ENCODE results near the gene L3MBTL4.

DNA sequence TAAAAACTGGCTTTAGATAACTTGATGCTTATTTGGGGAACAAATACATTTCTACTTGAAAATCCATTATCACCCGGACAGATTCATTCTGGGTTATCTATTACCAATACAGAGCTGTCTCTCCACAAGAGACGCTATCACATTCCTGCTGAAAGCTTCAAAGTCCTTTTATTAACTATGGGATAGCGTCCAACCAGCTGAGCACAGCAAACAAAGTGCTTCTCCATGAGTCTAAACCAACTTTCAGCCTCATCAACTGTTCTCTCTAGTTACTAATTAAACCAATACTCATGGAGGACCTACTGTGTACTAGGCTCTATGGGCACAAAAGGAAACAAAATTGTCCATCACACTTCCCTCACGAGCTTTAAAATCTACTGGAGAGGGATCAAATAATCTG lies 132.8 kb downstream of the L3MBTL4 start:
- TF ChIP-seq, protein P1, sequence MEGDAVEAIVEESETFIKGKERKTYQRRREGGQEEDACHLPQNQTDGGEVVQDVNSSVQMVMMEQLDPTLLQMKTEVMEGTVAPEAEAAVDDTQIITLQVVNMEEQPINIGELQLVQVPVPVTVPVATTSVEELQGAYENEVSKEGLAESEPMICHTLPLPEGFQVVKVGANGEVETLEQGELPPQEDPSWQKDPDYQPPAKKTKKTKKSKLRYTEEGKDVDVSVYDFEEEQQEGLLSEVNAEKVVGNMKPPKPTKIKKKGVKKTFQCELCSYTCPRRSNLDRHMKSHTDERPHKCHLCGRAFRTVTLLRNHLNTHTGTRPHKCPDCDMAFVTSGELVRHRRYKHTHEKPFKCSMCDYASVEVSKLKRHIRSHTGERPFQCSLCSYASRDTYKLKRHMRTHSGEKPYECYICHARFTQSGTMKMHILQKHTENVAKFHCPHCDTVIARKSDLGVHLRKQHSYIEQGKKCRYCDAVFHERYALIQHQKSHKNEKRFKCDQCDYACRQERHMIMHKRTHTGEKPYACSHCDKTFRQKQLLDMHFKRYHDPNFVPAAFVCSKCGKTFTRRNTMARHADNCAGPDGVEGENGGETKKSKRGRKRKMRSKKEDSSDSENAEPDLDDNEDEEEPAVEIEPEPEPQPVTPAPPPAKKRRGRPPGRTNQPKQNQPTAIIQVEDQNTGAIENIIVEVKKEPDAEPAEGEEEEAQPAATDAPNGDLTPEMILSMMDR (IDR thresholded peaks at IDR 0.05; ENCODE audit: poor library complexity): peak; percentile 6
- no peak for TF ChIP-seq EZH2 (IDR thresholded peaks at IDR 0.05; ENCODE audit: borderline replicate concordance)

All from hepatocyte (in vitro differentiated cells).